Measurements from ENCODE around the gene ISG20L2.

- no peak for TF ChIP-seq TAF1 (IDR thresholded peaks at IDR 0.05; ENCODE audit: low read depth)
- TF ChIP-seq RAD21 (IDR thresholded peaks at IDR 0.05; ENCODE audit: low read depth), result no peak
- TF ChIP-seq EGR1 (IDR thresholded peaks at IDR 0.05), result no peak
- no peak for TF ChIP-seq EP300 (IDR thresholded peaks at IDR 0.05; ENCODE audit: borderline replicate concordance)
Measured at GRCh38 chr1:156752843-156753482, 24.4 kb upstream of the ISG20L2 start.

Measured in Ishikawa (cell line).